Sciatic nerve (tissue), 2 donors: ENCODE results near the gene MTUS2. TPM values are rescaled to one million over a fixed set of nuclear protein-coding genes. Genes with fewer than 3 reads are reported as not detected.
A peak's percentile ranks its signal among the peaks of the same experiment; 100 is the strongest.

Experiments
- ATAC-seq: fragments of 200-7000 bp; cut with Tn5 transposase; one replicate; pipeline ENCODE4 v1.9.1; 2020; ENCODE audit warnings: mild to moderate bottlenecking, moderate library complexity
- DNase-seq: peaks from one replicate; pipeline ENCODE4 v3.0.0-alpha.2; 2020; ENCODE audit warnings: low spot score
- intact Hi-C: fragments of 100-400 bp; cut with DNase I; formaldehyde crosslinking; loops from one replicate; pipeline ENCODE4 v1.14.2; 2022
- total RNA-seq: library from RNA; stranded (reverse); fragmentation: NEBNext Ultra II Directional; extraction: Animal tissue kit (Norgen Biotek cat#: 25700); gene quantifications from one replicate; pipeline ENCODE4 v1.2.1, GENCODE V29; 2021
- donor health status: DM: no; HTN: no; CAD: no.
- donor health status: DM: no; HTN: no; CAD: no.

MTUS2 gene
- total RNA-seq, 1 donor from 2014 or later, result not detected

- no peak for DNase-seq
- ATAC-seq, result no peak
- intact Hi-C loops, result no loop called here
Observed at GRCh38 chr13:29502391-29503008, 682.4 kb downstream of the MTUS2 start.

GRCh38 chr13:29503041-29503837 lies 683.1 kb downstream of the MTUS2 start:
- DNase-seq (no peak), ATAC-seq (peak; percentile 57)
- intact Hi-C loops, result no loop called here

GRCh38 chr13:29504691-29505090 lies 684.6 kb downstream of the MTUS2 start:
- no peak for DNase-seq
- intact Hi-C loops, result no loop called here
- no peak for ATAC-seq

- intact Hi-C loops, result no loop called here
- no peak for DNase-seq
- no peak for ATAC-seq
Observed at GRCh38 chr13:29505511-29505910, 685.4 kb downstream of the MTUS2 start.

DNA sequence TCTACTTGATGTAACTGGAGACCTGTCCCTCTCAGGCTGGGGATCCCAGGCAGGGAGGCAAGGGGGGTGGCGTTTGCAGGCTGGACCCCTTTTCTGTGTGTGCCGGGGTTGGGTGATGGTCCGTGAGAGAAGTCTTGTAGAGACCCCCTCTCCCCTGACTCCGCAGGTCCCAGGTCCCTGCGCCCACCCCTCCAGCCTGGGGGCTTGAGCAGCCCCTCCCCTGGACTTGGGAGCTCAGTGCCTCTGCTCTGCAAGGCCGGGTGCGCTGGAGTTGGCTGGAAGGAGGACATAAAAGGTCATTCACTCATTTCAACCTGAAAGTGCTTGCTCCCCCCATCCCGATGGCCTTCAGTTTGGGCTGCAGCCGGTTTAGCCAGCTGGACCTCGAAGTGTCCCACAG lies 685.8 kb downstream of the MTUS2 start:
- no peak for DNase-seq
- ATAC-seq, result no peak
- intact Hi-C loops, result no loop called here

- intact Hi-C loops, result no loop called here
- DNase-seq (no peak), ATAC-seq (no peak)
Observed at GRCh38 chr13:29507356-29507755, 687.2 kb downstream of the MTUS2 start.

DNA sequence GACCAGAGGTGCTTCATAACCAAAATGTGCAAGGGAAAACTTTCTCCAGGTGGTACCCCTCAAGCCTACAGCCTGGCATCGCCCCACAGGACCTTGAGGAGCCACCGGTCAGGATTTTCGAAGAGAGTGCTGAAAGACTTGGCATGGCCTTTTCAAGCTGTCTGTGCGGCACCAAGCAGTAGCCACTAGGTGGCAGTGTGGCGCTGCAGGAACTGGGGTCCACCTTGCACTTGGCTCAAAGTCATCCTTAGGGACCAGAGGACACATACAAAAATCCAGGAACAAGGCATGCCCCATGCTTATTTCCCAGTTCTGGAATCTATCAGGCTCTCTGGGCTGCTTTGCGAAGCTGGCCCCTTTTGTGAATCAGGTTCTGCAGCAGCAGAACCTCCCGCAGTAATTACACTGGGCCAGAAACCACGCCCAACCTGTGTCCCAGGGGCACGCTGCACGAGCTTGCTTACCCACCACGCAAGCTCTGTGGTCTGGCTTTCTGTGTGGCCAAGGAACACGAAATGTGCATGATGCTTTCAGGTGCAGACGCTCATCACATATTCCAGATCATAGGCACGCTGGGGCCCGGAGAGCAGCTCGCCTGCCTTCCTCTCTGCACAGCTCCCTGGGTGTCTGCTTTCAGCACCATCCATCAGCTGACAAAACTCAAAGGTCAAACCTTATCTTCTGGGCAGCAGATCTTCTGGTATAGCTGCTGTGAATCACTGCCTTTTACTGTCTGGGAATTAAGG lies 688.2 kb downstream of the MTUS2 start:
- peak; percentile 86 for ATAC-seq
- intact Hi-C loops, result no loop called here
- peak; percentile 93 for DNase-seq

- intact Hi-C loops, result no loop called here
- ATAC-seq, result no peak
- DNase-seq, result no peak
Observed at GRCh38 chr13:29508876-29509252, 688.7 kb downstream of the MTUS2 start.

DNA sequence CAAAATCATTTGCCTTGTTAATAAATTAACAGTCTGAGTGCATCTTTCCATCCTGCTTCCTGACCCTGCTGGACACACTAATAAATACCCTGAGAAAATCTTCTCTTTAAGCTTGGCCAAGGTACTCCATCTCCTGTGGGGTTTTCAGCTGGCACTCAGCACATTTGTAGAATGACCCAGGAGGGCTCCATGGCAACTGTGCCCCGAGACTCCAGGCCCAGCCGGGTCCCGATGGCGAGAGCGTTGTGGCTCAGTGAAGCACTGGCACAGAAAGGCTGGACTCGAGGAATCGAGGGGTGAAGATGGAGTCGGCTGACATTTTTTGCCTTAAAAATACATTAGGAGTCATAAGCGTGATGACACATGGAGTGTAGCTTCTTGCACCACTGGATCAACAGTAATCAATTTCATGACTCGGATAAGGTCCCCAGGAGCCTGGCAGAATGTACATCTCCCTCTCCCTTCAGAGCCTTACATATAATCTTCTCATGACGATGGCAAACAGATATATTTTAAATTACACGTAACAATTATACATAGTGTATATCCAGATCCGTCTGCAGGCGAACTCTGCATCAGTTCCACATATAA lies 690.0 kb downstream of the MTUS2 start:
- DNase-seq, result no peak
- intact Hi-C loops, result no loop called here
- no peak for ATAC-seq

- intact Hi-C loops, result no loop called here
- no peak for ATAC-seq
- no peak for DNase-seq
Observed at GRCh38 chr13:29510651-29511084, 690.5 kb downstream of the MTUS2 start.

DNA sequence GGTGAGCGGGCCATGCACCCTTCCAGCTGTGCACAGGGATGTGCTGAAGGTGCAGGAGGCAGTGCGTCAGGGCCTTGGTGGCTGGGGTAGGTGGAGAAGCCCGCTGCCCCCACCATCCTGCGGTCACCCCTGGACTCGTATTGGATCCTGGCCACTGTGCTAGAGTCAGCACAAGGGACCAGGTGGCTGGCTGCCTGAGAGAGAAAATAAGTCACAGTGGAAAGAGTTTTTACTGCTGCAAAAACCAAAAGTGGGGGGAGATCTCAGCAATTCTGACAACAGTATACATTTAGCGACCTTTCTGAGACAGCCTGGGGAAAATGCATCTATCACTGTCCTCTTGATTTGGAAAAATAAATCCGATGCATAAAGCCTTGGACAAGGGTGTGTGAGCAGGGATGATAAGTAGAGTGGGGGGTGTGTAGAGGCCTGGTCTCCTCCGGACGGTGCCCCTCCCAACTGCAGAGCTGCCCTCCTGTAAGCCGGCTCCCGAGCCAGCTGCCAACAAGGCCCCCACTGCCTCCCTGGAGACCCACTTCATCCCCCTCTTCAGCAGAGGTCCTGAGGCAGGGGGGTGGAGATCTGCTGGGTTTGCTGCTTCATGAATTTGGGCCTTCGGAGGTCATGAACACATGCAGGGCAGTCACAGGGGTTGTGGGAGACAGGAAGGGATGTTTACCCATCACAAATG lies 691.1 kb downstream of the MTUS2 start:
- no peak for ATAC-seq
- intact Hi-C loops, result no loop called here
- DNase-seq, result no peak

GRCh38 chr13:29511980-29512379 lies 691.8 kb downstream of the MTUS2 start:
- intact Hi-C loops, result loop anchor here (2.0 kb wide), 1 partner anchor 331 kb away; no protein-coding TSS in a partner anchor
- ATAC-seq (peak; percentile 90), DNase-seq (no peak)

DNA sequence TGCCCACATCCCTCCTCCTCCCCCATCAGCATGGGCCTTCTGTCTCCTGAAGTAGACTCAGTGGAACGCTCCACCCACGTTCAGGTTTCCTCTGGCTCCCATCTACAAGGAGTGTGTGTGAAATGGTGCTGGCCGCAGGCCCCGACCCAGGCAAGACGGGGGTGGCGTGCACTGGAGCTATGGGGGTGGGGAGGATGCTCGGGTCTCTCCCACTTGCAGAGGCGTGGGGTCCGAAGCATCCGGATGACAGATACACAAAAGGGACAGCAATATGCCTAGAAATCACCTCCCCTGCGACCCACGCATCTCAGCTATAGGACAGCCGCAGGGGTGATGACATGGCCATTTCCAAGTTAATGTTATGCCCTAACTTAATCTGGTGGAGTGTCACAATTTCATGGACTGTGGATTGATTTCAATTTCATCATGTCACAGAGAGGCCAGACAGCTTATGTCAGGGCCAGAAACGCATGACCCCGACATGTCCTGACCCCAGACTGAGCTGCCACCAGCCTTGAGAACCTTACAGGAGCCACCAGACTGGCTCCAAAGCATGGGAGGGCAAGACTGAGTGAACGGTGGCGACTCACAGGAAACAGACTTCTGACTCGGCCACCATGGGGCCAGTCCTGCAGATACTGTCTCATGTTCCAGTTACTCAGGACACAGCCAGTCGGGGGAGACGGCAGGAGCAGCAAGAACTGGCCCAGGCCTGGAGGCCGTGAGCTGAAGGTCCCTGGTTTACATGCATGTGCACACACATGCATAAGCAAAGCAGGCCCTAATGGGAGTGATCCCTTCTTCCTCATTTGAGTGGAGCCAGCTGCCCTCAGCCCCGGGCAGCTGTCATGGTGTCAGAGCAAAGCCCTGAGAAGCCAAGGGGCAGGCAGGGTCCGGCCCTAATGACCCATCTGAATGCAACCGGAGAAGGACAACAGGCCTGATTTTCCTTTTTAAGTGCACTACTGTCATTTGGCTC lies 693.2 kb downstream of the MTUS2 start:
- ATAC-seq (no peak), DNase-seq (no peak)
- intact Hi-C loops, result loop anchor here (2.0 kb wide), 1 partner anchor 330 kb away; no protein-coding TSS in a partner anchor

GRCh38 chr13:29513981-29514719 lies 694.0 kb downstream of the MTUS2 start:
- intact Hi-C loops, result loop anchor here (2.0 kb wide), 1 partner anchor 329 kb away; no protein-coding TSS in a partner anchor
- ATAC-seq (no peak), DNase-seq (no peak)

- DNase-seq (no peak), ATAC-seq (no peak)
- intact Hi-C loops, result no loop called here
Observed at GRCh38 chr13:29514720-29515310, 694.7 kb downstream of the MTUS2 start.

DNA sequence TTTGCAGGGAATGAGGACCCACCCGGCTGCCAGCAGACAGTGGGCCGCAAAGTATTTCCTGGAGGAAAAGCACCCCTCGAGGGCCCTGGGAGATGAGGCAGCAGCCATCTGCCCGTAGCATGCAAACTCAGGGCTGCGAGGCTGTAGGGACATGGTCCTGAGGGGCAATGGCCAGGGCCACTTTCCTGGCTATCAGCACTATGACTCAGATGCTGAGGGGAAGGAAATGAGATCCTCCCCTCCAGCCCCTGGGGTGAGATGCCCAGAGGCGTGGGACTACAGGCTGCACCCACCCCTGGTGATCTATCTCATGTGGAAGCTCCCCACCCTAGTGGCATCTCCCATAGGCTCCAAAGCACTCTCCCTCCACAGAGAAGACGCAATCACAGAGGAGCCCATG lies 695.2 kb downstream of the MTUS2 start:
- intact Hi-C loops, result no loop called here
- DNase-seq, result no peak
- no peak for ATAC-seq

DNA sequence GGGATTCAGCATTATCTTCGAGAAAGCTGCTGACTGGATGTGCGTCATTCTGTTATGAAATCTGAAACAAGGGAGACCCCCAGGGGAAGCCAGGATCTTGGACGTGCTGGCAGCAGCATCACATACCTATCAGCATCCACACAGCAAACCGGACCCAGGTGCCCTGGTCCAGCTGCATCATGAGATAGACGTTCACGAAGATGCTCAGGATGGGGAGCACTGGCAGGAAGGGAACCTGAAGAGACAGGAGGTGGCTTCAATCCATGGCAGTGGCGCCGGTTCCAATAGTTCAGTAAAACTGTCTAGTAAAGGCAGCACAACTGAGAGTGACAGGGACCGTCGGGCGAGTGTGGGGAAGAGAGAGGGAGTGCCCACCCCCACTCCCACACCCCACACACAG lies 695.9 kb downstream of the MTUS2 start:
- no peak for ATAC-seq
- intact Hi-C loops, result no loop called here
- DNase-seq, result no peak
